ENCODE data around the gene CCDC187. TPM values are rescaled to one million over a fixed set of nuclear protein-coding genes. Genes with fewer than 3 reads are reported as not detected.

The CCDC187 gene
- total RNA-seq, 2 donors from 2014 or later = 0.02 TPM; not detected in 1

GRCh38 chr9:136299116-136299515 lies 4.8 kb downstream of the CCDC187 start:
- Mint-ChIP-seq H3K36me3 (no peaks in the 10 kb centered on the region), H3K9me3 (no peaks in the 10 kb centered on the region), H3K27ac (no peak overlapping the region)
- ATAC-seq (no peak), DNase-seq (ENCODE audit: low spot score in 2 of 2) (no peak)

GRCh38 chr9:136297766-136298735 lies 5.8 kb downstream of the CCDC187 start:
- ATAC-seq (no peak), DNase-seq (ENCODE audit: low spot score in 2 of 2) (no peak)
- Mint-ChIP-seq H3K36me3 (no peaks in the 10 kb centered on the region), H3K27ac (no peak overlapping the region), H3K9me3 (no peaks in the 10 kb centered on the region)

GRCh38 chr9:136297016-136297691 lies 6.7 kb downstream of the CCDC187 start:
- Mint-ChIP-seq H3K36me3 (no peaks in the 10 kb centered on the region), H3K27ac (no peak overlapping the region), H3K9me3 (no peaks in the 10 kb centered on the region)
- DNase-seq (ENCODE audit: low spot score in 2 of 2) (no peak), ATAC-seq (no peak)

- no peak for ATAC-seq
- Mint-ChIP-seq H3K27ac (no peak overlapping the region), H3K9me3 (no peaks in the 10 kb centered on the region), H3K36me3 (no peaks in the 10 kb centered on the region)
- DNase-seq (ENCODE audit: low spot score in 2 of 2) = no peak
Measured at GRCh38 chr9:136296434-136297015, 7.4 kb downstream of the CCDC187 start.

DNA sequence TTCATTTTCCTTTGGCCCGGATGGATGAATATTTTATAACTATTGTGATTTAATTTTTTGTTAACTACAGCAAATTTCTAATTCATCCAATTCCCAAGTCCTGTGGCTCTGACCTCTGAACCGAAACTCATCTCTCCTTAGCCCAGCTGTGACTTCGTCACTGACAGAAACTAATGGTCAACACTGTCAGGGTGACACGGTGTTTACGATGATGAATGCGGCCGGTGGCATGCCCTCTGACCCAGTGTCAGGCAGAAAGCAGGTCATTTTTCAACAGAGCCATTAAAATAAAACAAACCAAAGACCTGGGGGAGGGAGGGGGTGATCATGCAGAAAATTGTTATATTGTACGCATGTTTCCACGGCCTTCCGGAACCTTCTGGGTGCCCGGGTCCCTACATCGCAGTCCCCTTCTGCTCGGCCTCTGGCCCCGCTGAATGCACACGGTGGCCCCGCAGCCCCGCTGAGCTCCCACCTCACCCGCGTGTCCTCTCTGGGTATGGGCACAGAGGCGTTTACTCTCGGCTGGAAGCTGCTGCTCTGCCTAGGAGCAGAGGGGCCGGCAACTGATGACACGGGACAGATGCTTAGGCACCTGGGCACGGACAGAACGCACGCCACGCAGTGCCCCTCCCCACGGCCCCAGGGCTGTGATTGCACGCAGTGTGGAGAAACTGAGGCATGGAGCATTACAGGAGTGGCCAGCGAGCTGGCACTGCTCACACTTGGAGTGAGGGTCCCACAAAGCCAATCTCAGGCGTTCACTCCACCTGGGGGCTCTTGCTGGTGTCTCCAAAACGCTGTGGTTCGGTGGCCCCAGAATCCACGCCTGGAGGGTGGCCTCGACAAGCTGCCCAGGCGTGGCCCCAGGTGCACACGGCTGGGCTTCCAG lies 8.1 kb downstream of the CCDC187 start:
- Mint-ChIP-seq H3K36me3 (no peaks in the 10 kb centered on the region), H3K27ac (no peak overlapping the region), H3K9me3 (no peaks in the 10 kb centered on the region)
- DNase-seq (ENCODE audit: low spot score in 2 of 2) (no peak), ATAC-seq (no peak)

DNA sequence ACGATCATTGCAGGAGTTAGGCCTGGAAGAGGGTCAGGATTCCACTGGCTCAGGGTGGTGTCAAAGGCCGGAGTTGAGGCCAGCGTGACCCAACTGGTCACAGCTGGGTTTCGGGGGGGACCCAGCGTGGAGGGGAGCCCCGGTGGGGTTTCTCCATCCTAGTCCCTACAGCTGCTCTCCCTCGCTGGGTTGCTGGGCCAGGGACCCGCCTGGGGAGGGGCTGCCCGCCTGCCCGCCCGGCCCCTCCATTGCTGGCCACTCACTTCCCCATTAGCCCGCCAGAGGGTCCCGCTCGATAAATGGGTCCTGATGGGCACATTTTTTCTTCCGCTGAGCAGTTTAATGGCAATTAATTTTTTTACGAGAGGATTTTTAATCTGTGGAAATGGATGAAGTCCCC lies 8.8 kb downstream of the CCDC187 start:
- ATAC-seq (no peak), DNase-seq (ENCODE audit: low spot score in 2 of 2) (no peak)
- no peaks in the 10 kb centered on the region for H3K36me3 Mint-ChIP-seq
- H3K27ac Mint-ChIP-seq = no peak overlapping the region
- no peaks in the 10 kb centered on the region for H3K9me3 Mint-ChIP-seq

- Mint-ChIP-seq H3K27ac (no peak overlapping the region), H3K36me3 (no peaks in the 10 kb centered on the region), H3K9me3 (no peaks in the 10 kb centered on the region)
- DNase-seq (ENCODE audit: low spot score in 2 of 2) (no peak), ATAC-seq (no peak)
Measured at GRCh38 chr9:136294437-136294836, 9.5 kb downstream of the CCDC187 start.

DNA sequence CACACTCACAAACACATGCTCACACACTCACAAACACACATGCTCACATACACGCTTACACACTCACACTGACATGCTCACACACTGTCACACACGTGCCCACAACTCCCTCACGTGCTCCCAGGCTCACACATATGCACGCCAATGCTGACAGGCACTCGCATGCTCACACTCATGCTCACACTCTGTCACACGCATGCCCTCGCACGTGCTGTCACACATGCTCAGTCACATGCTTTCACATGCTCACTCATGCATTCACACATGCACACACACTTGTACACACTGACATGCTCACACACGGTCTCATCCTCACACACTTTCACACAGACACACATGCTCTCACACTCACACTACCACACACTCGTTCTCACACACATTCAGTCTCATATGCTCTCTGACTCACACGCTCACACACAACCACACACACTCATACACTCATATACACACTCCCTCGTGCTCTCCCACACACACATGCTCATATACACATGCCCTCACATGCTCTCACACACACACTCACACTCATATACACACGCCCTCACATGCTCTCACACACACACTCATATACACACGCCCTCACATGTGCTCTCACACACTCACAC lies 10.3 kb downstream of the CCDC187 start:
- Mint-ChIP-seq H3K9me3 (no peaks in the 10 kb centered on the region), H3K36me3 (no peaks in the 10 kb centered on the region), H3K27ac (no peak overlapping the region)
- DNase-seq (ENCODE audit: low spot score in 2 of 2) = no peak
- ATAC-seq = no peak

DNA sequence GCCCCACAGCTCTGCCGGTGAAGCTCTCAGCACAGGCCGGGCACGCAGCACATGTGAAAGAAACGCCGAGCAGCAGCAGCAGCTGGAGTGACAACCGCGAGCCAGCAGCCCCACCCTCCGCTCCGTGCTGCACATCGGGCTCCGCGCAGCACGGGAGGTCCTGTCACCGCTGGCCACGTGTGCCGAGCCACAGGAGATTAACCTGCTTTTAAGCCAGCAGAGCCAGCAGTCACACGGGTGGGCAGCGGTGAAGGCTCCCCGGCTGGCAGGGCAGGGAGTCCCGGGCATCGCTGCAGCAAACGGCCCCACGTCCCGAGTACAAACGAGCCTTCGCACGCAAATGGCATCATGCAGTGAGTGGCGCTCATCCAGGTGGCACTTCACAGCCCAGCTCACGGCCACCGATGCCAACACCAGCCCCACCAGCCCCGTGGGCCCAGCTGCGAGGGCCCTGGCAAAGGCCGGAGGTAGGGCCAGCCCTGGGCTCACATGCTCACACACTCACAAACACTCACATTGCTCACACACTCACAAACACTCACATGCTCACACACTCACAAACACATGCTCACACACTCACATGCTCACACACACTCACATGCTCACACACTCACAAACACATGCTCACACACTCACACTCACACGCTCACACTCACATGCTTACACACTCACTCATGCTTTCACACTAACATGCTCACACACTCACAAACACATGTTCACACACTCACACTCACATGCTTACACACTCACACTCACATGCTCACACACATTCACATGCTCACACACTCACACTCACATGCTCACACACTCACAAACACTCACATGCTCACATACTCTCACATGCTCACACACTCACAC lies 11.1 kb downstream of the CCDC187 start:
- no peaks in the 10 kb centered on the region for H3K36me3 Mint-ChIP-seq

GRCh38 chr9:136292026-136292538 lies 11.8 kb downstream of the CCDC187 start:
- no peak for DNase-seq (ENCODE audit: low spot score in 2 of 2)
- no peak for ATAC-seq
- Mint-ChIP-seq H3K36me3 (no peaks in the 10 kb centered on the region), H3K27ac (no peak overlapping the region), H3K9me3 (no peaks in the 10 kb centered on the region)

More for the DNA sequence above, 11.1 kb downstream of the CCDC187 start:
- Mint-ChIP-seq H3K27ac (no peak overlapping the region), H3K9me3 (no peaks in the 10 kb centered on the region)
- no peak for ATAC-seq
- DNase-seq (ENCODE audit: low spot score in 2 of 2) = no peak

DNA sequence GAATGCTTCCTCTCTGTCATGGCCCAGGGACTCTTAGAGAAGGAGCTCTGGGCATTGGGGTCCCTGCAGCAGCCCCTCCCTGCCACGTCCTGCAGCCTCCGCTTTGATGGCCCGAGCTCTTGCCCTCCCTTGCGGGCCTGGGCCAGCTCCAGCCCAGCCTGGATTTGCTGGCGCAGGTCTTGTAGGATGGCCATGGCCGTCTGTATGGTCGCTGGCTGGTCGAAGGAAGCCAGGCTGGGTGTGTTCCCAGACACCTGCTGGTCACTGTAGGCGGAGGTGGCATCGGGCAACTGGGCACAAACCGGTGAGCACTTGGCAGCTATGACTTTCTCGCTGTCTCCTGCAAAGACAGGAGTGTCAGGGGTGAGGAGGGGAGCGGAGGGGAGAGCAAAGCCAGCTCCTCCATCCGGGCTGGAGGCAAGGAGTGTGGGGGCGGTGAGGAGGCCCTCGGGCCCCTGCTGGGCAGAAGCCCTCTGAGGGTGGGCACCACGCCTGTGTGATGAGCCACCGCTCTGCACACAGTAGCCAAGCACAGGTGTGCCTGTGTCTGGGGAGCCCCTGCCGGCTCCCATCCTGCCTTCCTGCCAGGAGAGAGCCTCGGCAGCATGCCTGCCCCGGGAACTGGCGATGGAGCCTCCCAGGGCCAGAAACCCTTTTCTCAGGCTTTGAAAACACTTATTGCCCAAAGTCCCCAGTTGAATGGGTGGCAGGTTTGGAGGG lies 12.4 kb downstream of the CCDC187 start:
- H3K27ac Mint-ChIP-seq = no peak overlapping the region
- H3K36me3 Mint-ChIP-seq = no peaks in the 10 kb centered on the region
- no peaks in the 10 kb centered on the region for H3K9me3 Mint-ChIP-seq

GRCh38 chr9:136290508-136291000 lies 13.3 kb downstream of the CCDC187 start:
- no peaks in the 10 kb centered on the region for H3K36me3 Mint-ChIP-seq
- H3K27ac Mint-ChIP-seq = no peak overlapping the region
- ATAC-seq (no peak), DNase-seq (ENCODE audit: low spot score in 2 of 2) (no peak)
- H3K9me3 Mint-ChIP-seq = no peaks in the 10 kb centered on the region

More for the DNA sequence above, 12.4 kb downstream of the CCDC187 start:
- DNase-seq (ENCODE audit: low spot score in 2 of 2) = no peak
- no peak for ATAC-seq

DNA sequence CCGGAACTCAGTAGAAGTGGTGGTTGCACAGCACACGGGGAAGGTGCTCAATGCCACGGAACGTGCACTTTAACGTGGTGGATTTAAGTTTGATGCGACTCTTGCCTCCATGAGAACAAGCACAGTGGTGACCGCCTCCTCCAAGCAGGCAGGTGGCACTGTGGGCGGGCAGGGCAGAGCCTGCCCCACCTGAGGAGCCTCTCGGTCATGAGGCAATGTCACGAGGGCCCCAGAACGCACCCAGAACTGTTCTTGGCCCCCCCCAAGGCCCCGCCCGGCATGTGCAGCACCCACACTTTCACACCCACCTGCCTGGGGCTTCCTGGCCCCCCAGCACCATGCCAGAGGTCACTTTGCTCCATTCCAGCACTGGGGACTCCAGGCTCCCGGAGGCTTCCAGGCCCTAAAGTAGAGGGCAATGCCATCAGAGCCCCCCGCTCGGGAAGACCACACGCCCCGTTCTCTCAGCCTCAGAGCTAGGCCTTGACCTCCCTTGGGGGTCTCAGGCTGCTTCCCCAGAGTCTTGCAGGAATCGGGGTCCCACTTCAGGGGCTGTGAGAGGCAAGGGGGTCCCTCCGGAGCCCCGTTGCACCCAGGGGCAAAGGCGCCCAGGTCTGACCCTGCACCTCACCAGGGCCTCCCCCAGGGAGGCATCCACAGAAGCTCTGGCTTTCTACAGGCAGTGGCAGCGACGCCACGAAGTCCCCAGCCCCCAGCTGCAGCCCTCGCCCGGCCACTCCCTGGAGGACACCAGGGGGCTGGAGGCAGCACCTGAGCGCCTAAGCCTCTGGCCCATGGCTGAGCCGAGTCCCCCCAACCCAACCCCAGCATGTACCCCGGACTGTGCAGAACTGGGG lies 14.0 kb downstream of the CCDC187 start:
- ATAC-seq (no peak), DNase-seq (ENCODE audit: low spot score in 2 of 2) (no peak)
- H3K9me3 Mint-ChIP-seq = no peaks in the 10 kb centered on the region
- no peaks in the 10 kb centered on the region for H3K36me3 Mint-ChIP-seq
- H3K27ac Mint-ChIP-seq = no peak overlapping the region

Data from activated naive CD4-positive, alpha-beta T cell treated with anti-CD3 and anti-CD28 coated beads, Interleukin-2, amount 50 U/mL, for 72 hours (primary cell).